Measurements from ENCODE around the gene HMCN2.

The HMCN2 gene

GRCh38 chr9:130309689-130310455, 44.3 kb downstream of the HMCN2 start:
- DNase-seq = no peak

GRCh38 chr9:130310456-130310855, 44.9 kb downstream of the HMCN2 start:
- no peak for DNase-seq

GRCh38 chr9:130311003-130311402, 45.4 kb downstream of the HMCN2 start:
- no peak for DNase-seq

GRCh38 chr9:130311408-130312140, 46.0 kb downstream of the HMCN2 start:
- no peak for DNase-seq

- DNase-seq = no peak
These were observed 47.7 kb downstream of the HMCN2 start for GRCh38 chr9:130313103-130313858.

GRCh38 chr9:130315446-130316226, 50.1 kb downstream of the HMCN2 start:
- DNase-seq = no peak

- no peak for DNase-seq
These were observed 50.9 kb downstream of the HMCN2 start for GRCh38 chr9:130316430-130316829.

GRCh38 chr9:130319300-130319699, 53.7 kb downstream of the HMCN2 start:
- no peak for DNase-seq

GRCh38 chr9:130319944-130320712, 54.6 kb downstream of the HMCN2 start:
- no peak for DNase-seq

GRCh38 chr9:130320723-130321481, 55.3 kb downstream of the HMCN2 start:
- peak; percentile 89 for DNase-seq

- DNase-seq = no peak
These were observed 56.0 kb downstream of the HMCN2 start for GRCh38 chr9:130321539-130321938.

GRCh38 chr9:130323051-130323745, 57.6 kb downstream of the HMCN2 start:
- DNase-seq = no peak

GRCh38 chr9:130325921-130326320, 60.4 kb downstream of the HMCN2 start:
- DNase-seq = no peak

- DNase-seq = peak; percentile 43
These were observed 61.7 kb downstream of the HMCN2 start for GRCh38 chr9:130327070-130327780.

GRCh38 chr9:130327781-130328348, 62.3 kb downstream of the HMCN2 start:
- DNase-seq = no peak

- no peak for DNase-seq
These were observed 62.8 kb downstream of the HMCN2 start for GRCh38 chr9:130328349-130328801.

GRCh38 chr9:130329061-130329460, 63.5 kb downstream of the HMCN2 start:
- DNase-seq = no peak

GRCh38 chr9:130330202-130330862, 64.8 kb downstream of the HMCN2 start:
- no peak for DNase-seq

- DNase-seq = no peak
These were observed 65.5 kb downstream of the HMCN2 start for GRCh38 chr9:130331061-130331460.
